M059J (cell line): Measurements from ENCODE around the gene GTPBP1. TPM values are rescaled to one million over a fixed set of nuclear protein-coding genes. Genes with fewer than 3 reads are reported as not detected.

ENCODE experiments used
- DNase-seq: peaks from one replicate; pipeline ENCODE4 v3.0.0-alpha.2; 2012; ENCODE audit warnings: low read depth
- total RNA-seq: library from RNA; depleted of rRNA; stranded (reverse); fragments of >200 nt; shearing (Covaris generic); gene quantifications from 2 replicates; pipeline ENCODE4 v1.2.3, GENCODE V29; 2014

GTPBP1 gene
- total RNA-seq, 1 experiment from 2014 or later, result 37.5 TPM

DNA sequence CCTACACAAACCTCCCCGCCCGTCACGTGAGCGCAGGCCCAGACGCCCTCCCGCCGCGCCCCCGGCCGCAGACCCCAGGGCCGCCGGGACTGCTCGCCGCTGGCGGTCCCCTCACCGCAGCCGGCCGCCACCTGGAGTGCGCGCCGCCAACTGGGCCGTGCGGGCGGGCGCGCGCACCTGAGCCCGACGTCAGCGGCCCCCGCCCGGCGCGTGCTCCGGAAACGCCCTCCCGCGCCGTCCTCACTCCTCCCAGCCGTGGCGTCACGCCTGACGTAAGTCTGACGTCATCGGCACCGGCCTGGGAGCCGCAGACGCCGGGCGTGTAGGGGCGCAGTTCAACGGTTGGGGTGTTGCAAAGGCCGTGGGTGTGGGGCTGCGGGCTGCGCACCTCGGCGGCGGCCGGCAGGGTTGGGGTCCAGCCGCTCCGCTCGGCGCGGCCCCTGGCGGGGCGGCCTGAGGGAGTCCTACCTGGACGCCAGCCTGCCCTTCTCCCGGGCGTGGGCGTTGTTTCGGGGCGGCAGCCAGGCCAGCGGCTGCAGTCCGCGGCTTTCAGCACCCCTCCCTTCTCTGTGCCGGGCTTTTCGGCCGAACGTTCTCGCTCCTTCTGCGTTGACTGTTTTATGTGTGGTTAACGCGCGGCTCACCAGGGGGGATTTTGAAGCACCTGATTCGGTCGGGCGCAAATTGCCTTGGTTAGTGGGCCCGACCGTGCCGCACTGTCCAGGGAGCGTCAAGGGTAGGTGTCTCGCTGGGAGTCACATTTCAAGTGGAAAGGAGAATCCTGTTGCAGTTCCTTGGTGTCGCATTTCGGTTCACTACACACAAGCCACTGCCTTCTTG is 4.7 kb upstream of the GTPBP1 start, which contains the start of gene JOSD1:
Gene JOSD1 (minus strand): TSS at position 155 of the 840 bp plus-strand sequence. CDS start 956 bp downstream, outside the sequence.
- peak; percentile 85 for DNase-seq

DNA sequence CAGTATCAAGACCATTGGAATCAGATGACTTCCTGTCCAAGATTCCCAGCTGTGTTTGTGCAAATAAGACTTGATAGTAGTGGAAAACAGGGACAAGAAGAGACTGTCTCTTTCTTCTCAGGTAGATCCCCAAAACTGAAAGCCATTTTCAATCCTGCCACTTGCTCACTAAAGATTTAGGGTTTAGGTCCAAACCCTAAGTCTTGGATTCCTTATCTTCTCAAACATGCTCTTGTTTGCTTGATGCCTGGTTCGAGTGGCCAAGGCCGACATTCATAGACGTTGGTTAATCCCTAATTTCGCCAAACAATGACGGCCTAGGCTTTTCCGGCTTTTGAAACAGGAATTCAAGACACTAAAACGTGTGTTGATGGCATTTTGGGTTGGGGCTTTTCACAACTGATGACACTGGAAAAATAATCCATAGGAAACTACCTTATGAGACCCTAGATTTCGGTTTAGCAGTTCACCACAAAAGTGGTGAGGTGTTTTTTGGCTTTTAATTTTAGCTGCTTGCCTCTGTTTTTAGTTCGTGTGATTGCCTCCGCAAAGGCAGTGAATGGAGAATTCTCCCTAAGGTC is 1.0 kb upstream of the GTPBP1 start:
- peak; percentile 20 for DNase-seq

GRCh38 chr22:38706101-38706900 is 557 bp downstream of the GTPBP1 start:
- peak; percentile 45 for DNase-seq

- no peak for DNase-seq
These were observed 1.1 kb downstream of the GTPBP1 start for GRCh38 chr22:38706901-38707195.

DNA sequence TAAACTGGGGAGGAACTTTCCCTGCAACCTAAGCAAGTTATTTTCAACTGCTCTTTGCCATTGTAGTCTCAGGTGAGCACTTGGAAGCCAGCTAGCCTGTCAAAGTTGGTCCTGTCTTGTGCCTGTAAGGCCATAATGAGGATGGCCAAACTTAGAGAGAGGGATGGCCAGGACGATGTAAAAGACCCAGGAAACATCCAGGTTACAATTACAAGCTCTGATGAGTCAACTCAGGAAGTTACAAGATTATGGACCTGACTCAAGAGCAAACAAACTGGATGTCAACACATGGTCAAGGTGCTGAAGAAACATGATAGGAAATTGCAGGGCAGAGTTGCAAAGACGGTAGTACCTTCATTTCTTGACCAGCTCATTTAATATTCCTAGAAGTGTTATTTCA is 1.6 kb downstream of the GTPBP1 start:
- DNase-seq, result peak; percentile 72

GRCh38 chr22:38707984-38708383 is 2.2 kb downstream of the GTPBP1 start:
- DNase-seq, result no peak

DNA sequence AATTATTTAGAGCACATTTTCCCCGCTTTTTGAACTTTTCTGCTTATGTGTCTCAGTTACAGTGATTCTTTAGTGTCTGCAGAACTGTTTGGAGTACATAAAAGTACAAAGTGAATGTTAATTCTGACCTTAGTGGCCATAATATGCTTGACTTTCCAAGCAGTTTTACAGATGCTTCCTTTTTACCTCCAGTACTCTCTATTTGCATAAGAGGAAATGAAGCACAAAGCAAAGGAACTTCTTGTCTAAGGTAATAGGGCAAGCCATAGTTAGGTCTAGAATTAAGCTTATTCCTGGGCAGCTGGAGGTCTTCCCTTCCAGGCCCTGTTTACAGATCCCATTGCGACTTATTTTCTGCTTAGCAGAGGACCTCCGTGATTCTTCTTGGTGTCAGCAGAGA is 3.6 kb downstream of the GTPBP1 start:
- no peak for DNase-seq

DNA sequence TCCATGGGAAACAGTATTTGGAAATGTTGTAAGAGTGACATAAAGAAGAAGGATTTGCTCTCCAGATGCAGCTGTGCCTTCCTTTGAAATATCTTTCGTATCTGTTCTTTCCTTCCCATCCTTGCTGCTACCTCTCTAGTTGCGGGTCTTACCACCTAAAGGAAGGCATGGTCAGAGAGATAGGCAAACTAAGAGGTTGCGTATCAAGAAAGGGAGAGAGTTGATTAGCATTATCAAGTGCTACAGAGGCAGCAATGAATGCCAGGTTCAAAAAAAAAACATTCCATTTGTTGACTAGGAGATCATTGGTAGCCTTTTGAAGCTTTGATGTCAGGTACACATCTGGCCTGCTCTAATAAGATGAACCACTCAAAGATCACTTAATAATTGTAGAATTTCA is 4.6 kb downstream of the GTPBP1 start:
- DNase-seq, result no peak

GRCh38 chr22:38710866-38711265 is 5.1 kb downstream of the GTPBP1 start:
- DNase-seq, result no peak

- DNase-seq, result no peak
These were observed 6.9 kb downstream of the GTPBP1 start for GRCh38 chr22:38712486-38713207.

GRCh38 chr22:38713921-38714320 is 8.2 kb downstream of the GTPBP1 start:
- DNase-seq, result no peak

- DNase-seq, result no peak
These were observed 9.5 kb downstream of the GTPBP1 start for GRCh38 chr22:38715176-38715764.

GRCh38 chr22:38715852-38716251 is 10.1 kb downstream of the GTPBP1 start:
- DNase-seq, result no peak

GRCh38 chr22:38716271-38716670 is 10.5 kb downstream of the GTPBP1 start:
- no peak for DNase-seq

- DNase-seq, result no peak
These were observed 11.1 kb downstream of the GTPBP1 start for GRCh38 chr22:38716826-38717225.

DNA sequence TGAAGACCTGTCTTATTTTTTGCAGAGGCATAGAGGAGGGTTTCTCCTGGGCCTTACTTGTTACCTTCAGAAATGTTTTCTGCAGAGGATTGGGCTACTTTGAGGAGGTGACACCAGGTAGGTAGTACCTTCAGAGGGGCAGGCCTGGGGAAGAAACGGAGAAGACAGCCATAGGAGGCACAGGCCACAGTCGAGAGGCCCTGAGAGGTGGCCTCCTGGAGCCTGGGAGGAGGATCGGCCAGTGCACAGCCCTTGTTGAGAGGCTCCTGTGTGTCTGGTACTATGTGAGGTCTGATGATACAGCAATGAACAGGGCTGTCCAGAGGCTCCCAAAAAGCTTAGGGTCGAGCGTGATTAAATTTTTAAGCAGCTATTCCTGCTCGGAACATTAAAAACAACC is 11.5 kb downstream of the GTPBP1 start:
- no peak for DNase-seq

GRCh38 chr22:38718414-38718813 is 12.7 kb downstream of the GTPBP1 start:
- peak; percentile 89 for DNase-seq

- DNase-seq, result no peak
These were observed 13.5 kb downstream of the GTPBP1 start for GRCh38 chr22:38719196-38719595.

DNA sequence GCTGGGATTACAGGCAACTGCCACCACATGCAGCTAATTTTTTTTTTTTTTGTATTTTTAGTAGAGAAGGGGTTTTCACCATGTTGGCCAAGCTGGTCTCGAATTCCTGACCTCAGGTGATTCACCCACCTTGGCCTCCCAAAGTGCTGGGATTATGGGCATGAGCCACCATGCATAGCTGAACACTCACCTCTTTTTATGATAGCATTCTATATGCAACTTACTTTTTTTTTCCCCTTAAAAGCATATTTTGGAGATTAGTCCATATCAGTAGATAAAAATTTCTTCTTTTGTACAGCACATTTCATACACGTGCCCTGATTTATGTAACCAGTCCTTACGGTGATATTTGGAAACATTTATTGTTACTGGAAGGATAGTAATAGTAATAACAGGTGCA is 14.6 kb downstream of the GTPBP1 start:
- no peak for DNase-seq

DNA sequence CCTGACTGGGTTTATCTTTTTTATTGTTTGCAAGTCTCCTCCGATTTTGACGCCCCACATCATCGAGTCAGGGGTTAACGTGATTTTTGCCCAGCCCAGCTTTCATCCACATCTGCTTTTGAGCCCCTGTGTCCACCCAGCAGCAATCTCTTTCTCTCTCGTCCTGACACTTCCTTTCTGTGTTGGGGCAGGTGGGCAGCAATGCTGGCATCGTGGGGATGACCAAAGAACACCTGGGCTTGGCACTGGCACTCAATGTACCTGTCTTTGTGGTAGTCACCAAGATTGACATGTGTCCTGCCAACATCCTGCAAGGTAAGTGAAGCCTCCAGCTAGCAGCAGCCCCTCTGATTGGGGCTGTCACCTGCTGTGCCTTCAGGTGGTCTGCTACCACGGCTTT is 15.8 kb downstream of the GTPBP1 start:
- no peak for DNase-seq

GRCh38 chr22:38724176-38724575 is 18.4 kb downstream of the GTPBP1 start:
- DNase-seq, result no peak
